ENCODE results near the gene ZC3H8.

Gene ZC3H8

DNA sequence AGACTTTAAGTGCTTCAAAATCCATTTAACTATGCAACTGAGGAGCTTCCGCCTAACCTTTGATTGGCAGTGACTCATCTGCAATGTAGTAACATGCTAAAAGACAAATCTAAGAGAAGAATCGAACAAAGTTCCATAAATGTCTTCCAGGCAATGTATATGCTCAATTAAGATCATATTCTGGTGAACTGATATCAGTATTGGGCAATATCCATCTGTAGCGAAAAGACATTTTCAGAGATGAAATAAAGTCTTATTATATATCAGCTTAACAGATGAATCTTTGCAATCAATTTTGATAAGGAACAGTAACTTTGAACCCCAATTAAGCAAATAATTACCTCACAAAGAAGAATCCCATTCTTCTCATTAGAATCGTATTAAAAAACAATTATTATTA lies 11.6 kb downstream of the ZC3H8 start:
- no peak for DNase-seq (ENCODE audit: low read depth)
- TF ChIP-seq, protein P1, sequence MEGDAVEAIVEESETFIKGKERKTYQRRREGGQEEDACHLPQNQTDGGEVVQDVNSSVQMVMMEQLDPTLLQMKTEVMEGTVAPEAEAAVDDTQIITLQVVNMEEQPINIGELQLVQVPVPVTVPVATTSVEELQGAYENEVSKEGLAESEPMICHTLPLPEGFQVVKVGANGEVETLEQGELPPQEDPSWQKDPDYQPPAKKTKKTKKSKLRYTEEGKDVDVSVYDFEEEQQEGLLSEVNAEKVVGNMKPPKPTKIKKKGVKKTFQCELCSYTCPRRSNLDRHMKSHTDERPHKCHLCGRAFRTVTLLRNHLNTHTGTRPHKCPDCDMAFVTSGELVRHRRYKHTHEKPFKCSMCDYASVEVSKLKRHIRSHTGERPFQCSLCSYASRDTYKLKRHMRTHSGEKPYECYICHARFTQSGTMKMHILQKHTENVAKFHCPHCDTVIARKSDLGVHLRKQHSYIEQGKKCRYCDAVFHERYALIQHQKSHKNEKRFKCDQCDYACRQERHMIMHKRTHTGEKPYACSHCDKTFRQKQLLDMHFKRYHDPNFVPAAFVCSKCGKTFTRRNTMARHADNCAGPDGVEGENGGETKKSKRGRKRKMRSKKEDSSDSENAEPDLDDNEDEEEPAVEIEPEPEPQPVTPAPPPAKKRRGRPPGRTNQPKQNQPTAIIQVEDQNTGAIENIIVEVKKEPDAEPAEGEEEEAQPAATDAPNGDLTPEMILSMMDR (conservative IDR thresholded peaks at IDR 0.05; ENCODE audit: low read depth, low read length) = no peak
- no peak overlapping the region for H3K4me3 ChIP-seq (ENCODE audit: low read length)

DNA sequence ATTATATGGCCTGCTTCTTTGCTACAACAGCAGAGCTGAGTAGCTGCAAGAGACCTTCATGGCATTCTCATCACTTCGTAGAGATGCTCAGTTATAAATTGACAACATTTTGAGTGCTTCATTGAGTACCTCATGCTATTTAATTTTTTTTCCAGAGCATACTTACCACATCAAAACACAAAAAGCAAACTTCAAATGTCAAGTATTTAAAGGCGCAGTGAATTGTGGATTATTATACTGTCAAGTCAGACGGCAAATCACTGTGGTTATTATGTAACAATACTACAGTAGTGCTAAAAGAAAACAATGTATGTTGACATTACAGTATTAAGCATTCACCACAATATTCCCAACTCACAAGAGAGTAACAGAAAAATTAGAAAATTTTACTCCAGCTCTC lies 12.5 kb downstream of the ZC3H8 start:
- TF ChIP-seq, protein P1 (conservative IDR thresholded peaks at IDR 0.05; ENCODE audit: low read depth, low read length) = no peak
- H3K4me3 ChIP-seq (ENCODE audit: low read length) = no peak overlapping the region
- no peak for DNase-seq (ENCODE audit: low read depth)

DNA sequence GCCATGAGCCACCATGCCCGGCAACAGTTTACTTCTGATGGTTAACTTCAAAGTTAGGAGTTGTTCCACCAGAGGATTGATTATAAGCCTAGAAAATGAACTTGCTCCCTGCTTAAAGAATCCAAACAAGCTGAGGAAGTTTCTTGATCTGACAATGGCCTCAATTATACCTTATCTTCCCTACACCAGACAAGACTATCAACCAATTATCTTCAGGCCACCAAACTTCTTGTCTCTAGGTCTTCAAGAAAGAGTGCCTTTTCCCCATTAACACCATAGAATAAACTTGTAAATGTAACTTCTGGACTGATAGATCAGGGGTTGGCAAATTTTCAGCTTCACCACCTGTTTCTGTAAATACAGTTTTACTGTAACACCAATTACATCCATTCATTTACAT lies 15.0 kb downstream of the ZC3H8 start:
- no peak overlapping the region for H3K4me3 ChIP-seq (ENCODE audit: low read length)
- TF ChIP-seq, protein P1 (conservative IDR thresholded peaks at IDR 0.05; ENCODE audit: low read depth, low read length) = no peak
- DNase-seq (ENCODE audit: low read depth) = no peak

DNA sequence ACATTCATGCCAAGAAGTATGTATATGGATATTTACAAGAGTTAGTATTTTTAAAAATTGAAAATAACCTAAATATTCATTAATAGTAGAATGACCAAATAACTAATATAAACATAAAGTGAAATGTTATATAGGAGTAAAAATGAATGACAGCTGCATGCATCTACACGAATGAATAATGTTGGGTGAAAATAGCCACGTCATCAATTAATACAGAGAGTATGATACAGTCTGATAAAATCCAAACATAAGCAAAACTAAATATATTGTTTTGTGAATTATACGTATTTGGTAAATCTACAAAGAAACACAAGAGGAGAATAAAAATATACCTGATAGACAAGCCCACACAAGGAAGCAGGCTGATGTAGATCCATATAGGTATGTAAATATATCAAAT lies 24.5 kb downstream of the ZC3H8 start:
- TF ChIP-seq, protein P1 (conservative IDR thresholded peaks at IDR 0.05; ENCODE audit: low read depth, low read length) = no peak
- no peak for DNase-seq (ENCODE audit: low read depth)
- H3K4me3 ChIP-seq (ENCODE audit: low read length) = no peak overlapping the region

DNA sequence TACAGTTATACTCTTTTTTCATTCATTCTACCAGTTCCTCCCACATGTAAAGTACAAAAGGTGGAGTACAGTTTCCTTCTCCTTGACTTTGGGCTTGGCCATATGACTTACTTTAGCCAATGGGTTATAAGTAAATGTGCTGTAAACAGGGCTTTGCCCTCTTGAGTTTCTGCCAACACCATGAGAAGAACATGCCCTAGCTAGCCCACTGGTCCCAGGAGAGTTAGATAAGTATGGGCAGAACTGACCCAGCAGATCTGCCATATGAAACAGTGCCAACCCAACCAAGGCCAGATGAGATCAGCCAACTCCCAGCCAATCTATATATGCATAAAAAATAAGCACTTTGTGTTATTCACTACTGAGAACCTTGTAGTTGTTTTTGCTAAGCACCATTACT lies 25.5 kb downstream of the ZC3H8 start:
- TF ChIP-seq, protein P1 (conservative IDR thresholded peaks at IDR 0.05; ENCODE audit: low read depth, low read length) = no peak
- no peak overlapping the region for H3K4me3 ChIP-seq (ENCODE audit: low read length)
- DNase-seq (ENCODE audit: low read depth) = no peak

DNA sequence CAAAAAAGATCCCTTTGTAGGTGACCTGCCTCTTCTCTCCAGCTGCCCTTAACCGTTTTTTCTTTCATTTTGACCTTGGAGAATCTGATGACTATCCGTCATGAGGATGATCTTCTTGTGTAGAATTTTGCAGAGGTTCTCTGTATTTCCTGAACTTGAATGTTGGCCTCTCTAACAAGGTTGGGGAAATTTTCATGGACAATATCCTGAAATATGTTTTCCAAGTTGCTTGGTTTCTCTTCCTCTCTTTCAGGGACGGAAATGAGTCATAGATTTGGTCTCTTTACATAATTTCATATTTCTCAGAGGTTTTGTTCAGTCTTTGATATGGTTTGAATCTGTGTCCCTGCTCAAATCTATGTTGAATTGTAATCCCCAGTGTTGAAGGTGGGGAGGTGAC lies 34.0 kb downstream of the ZC3H8 start:
- H3K4me3 ChIP-seq (ENCODE audit: low read length) = no peak overlapping the region
- DNase-seq (ENCODE audit: low read depth) = no peak
- TF ChIP-seq, protein P1 (conservative IDR thresholded peaks at IDR 0.05; ENCODE audit: low read depth, low read length) = no peak

DNA sequence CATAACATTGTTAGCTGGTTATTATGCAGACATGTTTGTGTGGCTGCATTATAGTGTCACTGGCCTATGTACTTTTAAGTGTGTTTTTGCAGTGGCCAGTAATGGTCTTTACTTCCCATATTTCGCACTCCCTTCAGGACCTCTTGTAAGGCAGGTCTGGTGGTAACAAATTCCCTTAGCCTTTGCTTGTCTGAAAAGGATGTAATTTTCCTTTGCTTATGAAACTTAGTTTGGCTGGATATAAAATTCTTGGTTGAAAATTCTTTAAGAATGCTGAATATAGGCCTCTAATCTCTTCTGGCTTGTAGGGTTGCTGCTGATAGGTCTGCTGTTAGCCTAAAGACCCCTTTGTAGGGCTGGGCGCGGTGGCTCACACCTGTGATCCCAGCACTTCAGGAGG lies 34.7 kb downstream of the ZC3H8 start:
- no peak for DNase-seq (ENCODE audit: low read depth)
- TF ChIP-seq, protein P1 (conservative IDR thresholded peaks at IDR 0.05; ENCODE audit: low read depth, low read length) = no peak
- H3K4me3 ChIP-seq (ENCODE audit: low read length) = no peak overlapping the region

Data from retinal pigment epithelial cell (primary cell).